Measurements from ENCODE around the gene XCL2.
"Not testable (repeated sequence)": the region's sequence is repeated elsewhere in the genome, so short reads cannot be mapped to it uniquely, and the experiment has no call there.

GRCh38 chr1:168578531-168579185 is 34.9 kb upstream of the XCL2 start:
- TF ChIP-seq, protein P1, sequence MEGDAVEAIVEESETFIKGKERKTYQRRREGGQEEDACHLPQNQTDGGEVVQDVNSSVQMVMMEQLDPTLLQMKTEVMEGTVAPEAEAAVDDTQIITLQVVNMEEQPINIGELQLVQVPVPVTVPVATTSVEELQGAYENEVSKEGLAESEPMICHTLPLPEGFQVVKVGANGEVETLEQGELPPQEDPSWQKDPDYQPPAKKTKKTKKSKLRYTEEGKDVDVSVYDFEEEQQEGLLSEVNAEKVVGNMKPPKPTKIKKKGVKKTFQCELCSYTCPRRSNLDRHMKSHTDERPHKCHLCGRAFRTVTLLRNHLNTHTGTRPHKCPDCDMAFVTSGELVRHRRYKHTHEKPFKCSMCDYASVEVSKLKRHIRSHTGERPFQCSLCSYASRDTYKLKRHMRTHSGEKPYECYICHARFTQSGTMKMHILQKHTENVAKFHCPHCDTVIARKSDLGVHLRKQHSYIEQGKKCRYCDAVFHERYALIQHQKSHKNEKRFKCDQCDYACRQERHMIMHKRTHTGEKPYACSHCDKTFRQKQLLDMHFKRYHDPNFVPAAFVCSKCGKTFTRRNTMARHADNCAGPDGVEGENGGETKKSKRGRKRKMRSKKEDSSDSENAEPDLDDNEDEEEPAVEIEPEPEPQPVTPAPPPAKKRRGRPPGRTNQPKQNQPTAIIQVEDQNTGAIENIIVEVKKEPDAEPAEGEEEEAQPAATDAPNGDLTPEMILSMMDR (IDR thresholded peaks at IDR 0.05), result not testable (repeated sequence)
- TF ChIP-seq ZNF423 (CRISPR knock-in tag; IDR thresholded peaks at IDR 0.05); FOXK1 (CRISPR knock-in tag; IDR thresholded peaks at IDR 0.05); KAT7 (CRISPR knock-in tag; IDR thresholded peaks at IDR 0.05; ENCODE audit: borderline replicate concordance); TCF7 (CRISPR knock-in tag; IDR thresholded peaks at IDR 0.05; ENCODE audit: low read depth); SP1 (CRISPR knock-in tag; conservative IDR thresholded peaks at IDR 0.05); NFYB (CRISPR knock-in tag; conservative IDR thresholded peaks at IDR 0.05; ENCODE audit: low read depth); SOX15 (CRISPR knock-in tag; IDR thresholded peaks at IDR 0.05); CBFB (CRISPR knock-in tag; IDR thresholded peaks at IDR 0.05; ENCODE audit: low read depth); SMAD3 (CRISPR knock-in tag; IDR thresholded peaks at IDR 0.05; ENCODE audit: borderline replicate concordance); ZBTB21 (CRISPR knock-in tag; IDR thresholded peaks at IDR 0.05; ENCODE audit: borderline replicate concordance); TEAD1 (CRISPR knock-in tag; IDR thresholded peaks at IDR 0.05): not testable (repeated sequence)
- TF ChIP-seq, protein P2, sequence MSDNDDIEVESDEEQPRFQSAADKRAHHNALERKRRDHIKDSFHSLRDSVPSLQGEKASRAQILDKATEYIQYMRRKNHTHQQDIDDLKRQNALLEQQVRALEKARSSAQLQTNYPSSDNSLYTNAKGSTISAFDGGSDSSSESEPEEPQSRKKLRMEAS (CRISPR knock-in tag; IDR thresholded peaks at IDR 0.05), result not testable (repeated sequence)
- TF ChIP-seq, protein P3, sequence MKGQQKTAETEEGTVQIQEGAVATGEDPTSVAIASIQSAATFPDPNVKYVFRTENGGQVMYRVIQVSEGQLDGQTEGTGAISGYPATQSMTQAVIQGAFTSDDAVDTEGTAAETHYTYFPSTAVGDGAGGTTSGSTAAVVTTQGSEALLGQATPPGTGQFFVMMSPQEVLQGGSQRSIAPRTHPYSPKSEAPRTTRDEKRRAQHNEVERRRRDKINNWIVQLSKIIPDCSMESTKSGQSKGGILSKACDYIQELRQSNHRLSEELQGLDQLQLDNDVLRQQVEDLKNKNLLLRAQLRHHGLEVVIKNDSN (CRISPR knock-in tag; IDR thresholded peaks at IDR 0.05), result not testable (repeated sequence)
